ENCODE results near the gene DDX10. TPM values are rescaled to one million over a fixed set of nuclear protein-coding genes. Genes with fewer than 3 reads are reported as not detected.

Gene DDX10
- total RNA-seq, 1 experiment from 2014 or later = 48.3 TPM

GRCh38 chr11:108836541-108836940 is 171.7 kb downstream of the DDX10 start:
- Histone ChIP-seq H3K18ac (ENCODE audit: insufficient read length, low read depth, low read length) (no peak overlapping the region), H2BK12ac (ENCODE audit: insufficient read length, low read depth, low read length) (no peak overlapping the region), H3K4ac (ENCODE audit: low read depth, low read length) (no peak overlapping the region), H4K8ac (replicated peaks; ENCODE audit: insufficient read length, low read depth, low read length) (no peak overlapping the region), H2AK5ac (ENCODE audit: insufficient read length, low read length) (no peak overlapping the region), H3K9me3 (ENCODE audit: control insufficient read depth, low read depth, low read length) (no peaks in the 10 kb centered on the region), H3K14ac (ENCODE audit: insufficient read depth, low read length) (no peak overlapping the region), H3K4me1 (ENCODE audit: insufficient read depth, low read length) (no peaks in the 10 kb centered on the region; the same call in 1 of the 2 replicates), H2BK20ac (ENCODE audit: low read depth, low read length, poor library complexity, severe bottlenecking) (no peak overlapping the region), H3K23me2 (ENCODE audit: insufficient read length, low read depth, low read length, poor library complexity, severe bottlenecking) (no peaks in the 10 kb centered on the region), H4K5ac (ENCODE audit: insufficient read length, low read depth, low read length) (no peak overlapping the region), H3K9ac (ENCODE audit: extremely low read depth, insufficient read length, low read length) (no peak overlapping the region), H2BK15ac (ENCODE audit: low read depth, low read length) (no peak overlapping the region), H4K20me1 (ENCODE audit: control insufficient read depth, insufficient read depth, insufficient read length) (no peaks in the 10 kb centered on the region), H3K56ac (ENCODE audit: insufficient read length, low read depth, low read length) (no peak overlapping the region), H2BK120ac (ENCODE audit: low read depth, low read length, poor library complexity, severe bottlenecking) (no peak overlapping the region), H3K79me1 (ENCODE audit: insufficient read depth, low read depth, low read length, poor library complexity, severe bottlenecking) (peaks cover 4% of the 10 kb centered on the region), H3K4me2 (ENCODE audit: insufficient read depth, insufficient read length, low read length) (no peak overlapping the region), H2BK5ac (ENCODE audit: insufficient read length, low read length) (no peak overlapping the region), H2AFZ (ENCODE audit: low read length) (no peak overlapping the region), H3K79me2 (ENCODE audit: insufficient read depth, low read length) (no peaks in the 10 kb centered on the region), H3T11ph (ENCODE audit: low read length) (no peak overlapping the region), H3K27ac (ENCODE audit: insufficient read length, low read depth, low read length) (no peak overlapping the region), H3K27me3 (ENCODE audit: insufficient read depth, low read length) (no peaks in the 10 kb centered on the region), H4K91ac (ENCODE audit: insufficient read length, low read depth, low read length) (no peak overlapping the region), H3K23ac (ENCODE audit: insufficient read length, low read depth, low read length) (no peak overlapping the region)
- Mint-ChIP-seq H3K9me3 (no peaks in the 10 kb centered on the region), H3K4me1 (peaks cover 11 to 20% of the 10 kb centered on the region in 2 experiments), H3K27me3 (ENCODE audit: low read depth) (no peaks in the 10 kb centered on the region), H3K36me3 (ENCODE audit: insufficient read depth in 1 of 3, low read depth in 3 of 3) (peaks cover 0 to 5% (median 2%) of the 10 kb centered on the region in 3 experiments; a peak in 3 of 7 replicates), H3K4me3 (no peak overlapping the region), H3K27ac (no peak overlapping the region; a peak in 1 of 7 replicates)
- TF ChIP-seq, protein P1, sequence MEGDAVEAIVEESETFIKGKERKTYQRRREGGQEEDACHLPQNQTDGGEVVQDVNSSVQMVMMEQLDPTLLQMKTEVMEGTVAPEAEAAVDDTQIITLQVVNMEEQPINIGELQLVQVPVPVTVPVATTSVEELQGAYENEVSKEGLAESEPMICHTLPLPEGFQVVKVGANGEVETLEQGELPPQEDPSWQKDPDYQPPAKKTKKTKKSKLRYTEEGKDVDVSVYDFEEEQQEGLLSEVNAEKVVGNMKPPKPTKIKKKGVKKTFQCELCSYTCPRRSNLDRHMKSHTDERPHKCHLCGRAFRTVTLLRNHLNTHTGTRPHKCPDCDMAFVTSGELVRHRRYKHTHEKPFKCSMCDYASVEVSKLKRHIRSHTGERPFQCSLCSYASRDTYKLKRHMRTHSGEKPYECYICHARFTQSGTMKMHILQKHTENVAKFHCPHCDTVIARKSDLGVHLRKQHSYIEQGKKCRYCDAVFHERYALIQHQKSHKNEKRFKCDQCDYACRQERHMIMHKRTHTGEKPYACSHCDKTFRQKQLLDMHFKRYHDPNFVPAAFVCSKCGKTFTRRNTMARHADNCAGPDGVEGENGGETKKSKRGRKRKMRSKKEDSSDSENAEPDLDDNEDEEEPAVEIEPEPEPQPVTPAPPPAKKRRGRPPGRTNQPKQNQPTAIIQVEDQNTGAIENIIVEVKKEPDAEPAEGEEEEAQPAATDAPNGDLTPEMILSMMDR (conservative IDR thresholded peaks at IDR 0.05) = no peak
- WGBS (ENCODE audit: extremely low coverage, insufficient read length, low lambda C conversion rate) = no CpG with 5 or more reads among the region's 7 CpGs
- no peak for DNase-seq
